ENCODE data around the gene FXYD4.

DNA sequence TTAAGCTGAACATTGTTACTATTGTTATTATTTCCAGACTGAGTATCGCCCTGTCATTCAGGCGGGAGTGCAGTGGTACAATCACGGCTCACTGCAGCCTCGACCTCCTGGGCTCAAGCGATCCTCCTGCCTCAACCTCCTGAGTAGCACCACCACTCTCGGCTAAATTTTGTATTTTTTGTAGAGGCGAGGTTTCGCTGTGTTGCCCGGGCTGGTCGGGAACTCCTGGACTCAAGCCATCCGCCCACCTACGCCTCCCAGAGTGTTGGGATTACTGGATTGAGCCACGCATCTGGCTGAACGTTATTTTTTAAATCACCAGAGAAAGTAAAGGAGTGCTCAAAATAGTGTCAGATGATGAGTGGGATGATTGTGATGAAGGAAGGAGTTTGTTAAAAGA, 38.9 kb downstream of the FXYD4 start:
- TF ChIP-seq POLR2AphosphoS5 (IDR thresholded peaks at IDR 0.05; ENCODE audit: low read depth, low read length), result no peak
- no peak for TF ChIP-seq EP300 (IDR thresholded peaks at IDR 0.05; ENCODE audit: borderline replicate concordance in 1 of 2, low read depth in 2 of 2, low read length in 2 of 2)
- TF ChIP-seq POLR2A (IDR thresholded peaks at IDR 0.05; ENCODE audit: control extremely low read depth in 1 of 2, low read depth in 2 of 2, low read length in 2 of 2), result no peak
- TF ChIP-seq, protein P1, sequence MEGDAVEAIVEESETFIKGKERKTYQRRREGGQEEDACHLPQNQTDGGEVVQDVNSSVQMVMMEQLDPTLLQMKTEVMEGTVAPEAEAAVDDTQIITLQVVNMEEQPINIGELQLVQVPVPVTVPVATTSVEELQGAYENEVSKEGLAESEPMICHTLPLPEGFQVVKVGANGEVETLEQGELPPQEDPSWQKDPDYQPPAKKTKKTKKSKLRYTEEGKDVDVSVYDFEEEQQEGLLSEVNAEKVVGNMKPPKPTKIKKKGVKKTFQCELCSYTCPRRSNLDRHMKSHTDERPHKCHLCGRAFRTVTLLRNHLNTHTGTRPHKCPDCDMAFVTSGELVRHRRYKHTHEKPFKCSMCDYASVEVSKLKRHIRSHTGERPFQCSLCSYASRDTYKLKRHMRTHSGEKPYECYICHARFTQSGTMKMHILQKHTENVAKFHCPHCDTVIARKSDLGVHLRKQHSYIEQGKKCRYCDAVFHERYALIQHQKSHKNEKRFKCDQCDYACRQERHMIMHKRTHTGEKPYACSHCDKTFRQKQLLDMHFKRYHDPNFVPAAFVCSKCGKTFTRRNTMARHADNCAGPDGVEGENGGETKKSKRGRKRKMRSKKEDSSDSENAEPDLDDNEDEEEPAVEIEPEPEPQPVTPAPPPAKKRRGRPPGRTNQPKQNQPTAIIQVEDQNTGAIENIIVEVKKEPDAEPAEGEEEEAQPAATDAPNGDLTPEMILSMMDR (IDR thresholded peaks at IDR 0.05; ENCODE audit: control extremely low read depth in 1 of 3, insufficient read depth in 1 of 3, low read depth in 1 of 3, low read length in 3 of 3), result no peak

Data from H1 (cell line).